Epithelial cell of esophagus (primary cell): Measurements from ENCODE around the gene PAX2.

Source experiments
- DNase-seq: peaks from one replicate; pipeline ENCODE4 v3.0.0; 2010; ENCODE audit warnings: low read depth
- H3K4me3 ChIP-seq: 2 replicates; pipeline ENCODE4 v1.5.1; 2011; ENCODE audit warnings: mild to moderate bottlenecking, low read length, control low read depth
- CTCF ChIP-seq: IDR thresholded peaks from 2 replicates; pipeline ENCODE4 v1.5.1; 2011; ENCODE audit warnings: low read depth, mild to moderate bottlenecking, low read length, control low read depth, inconsistent platforms; ENCODE audit not compliant: insufficient read depth; ENCODE audit errors: missing control alignments

PAX2 gene

GRCh38 chr10:100830728-100831111 lies 85.3 kb downstream of the PAX2 start:
- DNase-seq, result no peak
- H3K4me3 ChIP-seq, result no peak overlapping the region
- TF ChIP-seq CTCF, result no peak

GRCh38 chr10:100831742-100832141 lies 86.4 kb downstream of the PAX2 start:
- no peak for TF ChIP-seq CTCF
- no peak overlapping the region for H3K4me3 ChIP-seq
- no peak for DNase-seq

- TF ChIP-seq CTCF, result no peak
- H3K4me3 ChIP-seq, result no peak overlapping the region
- DNase-seq, result no peak
Observed at GRCh38 chr10:100835810-100836209, 90.4 kb downstream of the PAX2 start.

GRCh38 chr10:100836891-100837290 lies 91.5 kb downstream of the PAX2 start:
- TF ChIP-seq CTCF, result no peak
- H3K4me3 ChIP-seq, result no peak overlapping the region
- DNase-seq, result no peak

GRCh38 chr10:100837300-100837699 lies 91.9 kb downstream of the PAX2 start:
- TF ChIP-seq CTCF, result no peak
- DNase-seq, result no peak
- no peak overlapping the region for H3K4me3 ChIP-seq

- no peak for TF ChIP-seq CTCF
- no peak for DNase-seq
Observed at GRCh38 chr10:100838986-100839385, 93.6 kb downstream of the PAX2 start.

GRCh38 chr10:100841528-100841927 lies 96.1 kb downstream of the PAX2 start:
- DNase-seq, result no peak
- H3K4me3 ChIP-seq, result no peak overlapping the region
- no peak for TF ChIP-seq CTCF

More at GRCh38 chr10:100838986-100839385, 93.6 kb downstream of the PAX2 start:
- no peak overlapping the region for H3K4me3 ChIP-seq
